GM20431 (cell line): ENCODE results near the gene PRICKLE3.
"Not testable (repeated sequence)": the region's sequence is repeated elsewhere in the genome, so short reads cannot be mapped to it uniquely, and the experiment has no call there.

Experiments
- in situ Hi-C: fragments of 300-500 bp; cut with MseI, MboI; formaldehyde crosslinking; loops from one replicate; pipeline ENCODE4 v1.15.0; 2020; ENCODE audit warnings: low sequenced_read_pairs; ENCODE audit not compliant: unreplicated experiment

The PRICKLE3 gene

DNA sequence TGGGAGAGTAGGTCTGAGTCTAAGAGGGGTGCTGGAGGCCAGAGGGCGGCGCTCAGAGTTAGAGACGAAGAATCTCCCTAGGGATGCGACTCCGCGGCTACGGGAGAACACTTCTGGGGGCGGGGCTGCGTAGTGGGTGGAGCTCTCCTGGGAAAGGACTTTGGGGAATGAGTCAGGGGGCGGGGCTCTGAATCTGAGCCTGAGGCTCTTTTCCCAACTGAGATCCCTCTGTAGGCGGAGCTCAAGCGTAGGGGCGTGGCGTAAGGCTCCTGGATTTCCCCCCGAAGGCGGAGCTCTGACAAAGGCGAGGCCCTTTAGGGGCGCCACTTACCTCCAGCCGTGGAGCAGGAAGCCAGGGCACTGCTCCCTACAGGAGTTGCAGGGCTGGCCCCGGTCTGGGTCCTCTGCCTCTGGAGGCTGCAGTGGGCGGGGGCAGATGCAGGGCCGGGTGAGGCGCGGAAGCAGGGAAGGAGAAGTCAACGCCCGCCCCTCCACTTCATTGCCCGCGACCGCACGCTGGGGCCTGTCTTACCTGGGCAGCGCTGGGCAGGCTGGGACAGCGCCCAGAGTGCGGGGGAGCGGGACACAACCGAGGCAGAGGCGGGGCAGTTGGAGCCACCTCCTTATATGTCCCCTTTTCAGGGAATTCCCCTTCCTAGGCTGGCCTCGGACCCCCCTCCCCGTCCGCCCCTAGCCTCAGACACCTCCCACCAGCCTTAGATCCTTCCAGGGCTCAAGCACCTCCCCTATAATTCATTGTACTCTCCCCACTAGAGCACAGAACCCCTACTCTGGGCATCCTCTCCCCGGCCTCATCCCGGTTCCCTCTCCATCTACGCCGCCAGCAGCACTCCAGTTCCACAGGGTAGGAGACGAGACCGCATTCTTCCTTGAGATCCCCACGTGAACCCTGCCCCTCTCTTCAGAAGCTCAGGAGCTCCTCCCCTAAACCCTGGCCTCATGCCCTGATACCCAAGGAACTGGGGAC lies 1.6 kb downstream of the PRICKLE3 start:
- in situ Hi-C loops = no loop called here

DNA sequence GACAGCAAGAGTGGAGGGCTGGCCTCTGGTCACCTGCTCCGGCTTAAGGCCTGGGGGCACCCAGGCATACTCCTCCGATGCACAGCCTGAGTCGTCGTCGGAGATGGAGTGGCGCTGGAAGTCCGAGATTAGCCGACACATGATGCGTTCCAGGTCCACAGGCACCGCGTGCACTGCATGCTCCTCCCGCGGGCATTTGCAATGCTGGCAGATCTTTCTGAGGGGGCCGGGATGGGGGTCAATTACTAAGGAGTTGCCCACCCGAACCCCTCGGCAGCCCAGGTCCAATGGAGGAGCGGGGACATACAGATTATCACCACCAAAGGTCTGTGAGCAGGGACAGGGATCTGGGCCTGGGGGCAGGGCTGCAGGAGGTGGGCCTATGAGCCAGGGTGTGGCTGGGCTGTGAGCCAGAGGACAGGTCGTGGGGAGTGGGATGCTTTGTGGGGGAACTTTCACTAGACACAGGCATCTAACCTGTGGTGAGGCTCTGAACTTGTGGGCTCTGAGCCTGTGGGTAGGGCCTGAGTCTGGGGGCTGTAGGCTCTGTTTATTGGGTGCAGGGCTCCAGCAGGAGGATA lies 2.4 kb downstream of the PRICKLE3 start:
- in situ Hi-C loops = no loop called here

DNA sequence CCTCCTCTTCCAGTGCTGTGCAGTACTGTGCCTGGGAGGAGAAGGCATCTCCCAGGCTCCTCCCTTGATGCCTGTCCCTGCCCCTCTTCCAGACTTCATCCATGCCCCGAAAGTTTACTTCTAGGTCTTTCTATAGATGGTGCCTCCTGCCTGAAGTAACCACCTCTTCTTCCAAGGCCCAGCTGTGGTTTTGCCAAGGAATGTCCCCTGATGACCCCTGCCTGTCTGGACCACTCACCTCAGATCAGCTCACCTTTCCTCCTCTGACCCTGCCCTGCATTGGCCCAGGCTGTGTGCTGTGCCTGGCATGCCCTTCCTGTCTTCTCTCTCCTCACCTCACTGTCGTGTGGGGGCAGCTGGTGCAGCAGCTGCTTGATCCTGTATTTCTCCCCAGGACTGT lies 6.8 kb downstream of the PRICKLE3 start:
- in situ Hi-C loops = no loop called here

GRCh38 chrX:49178537-49178936 lies 7.6 kb downstream of the PRICKLE3 start:
- in situ Hi-C loops = no loop called here

DNA sequence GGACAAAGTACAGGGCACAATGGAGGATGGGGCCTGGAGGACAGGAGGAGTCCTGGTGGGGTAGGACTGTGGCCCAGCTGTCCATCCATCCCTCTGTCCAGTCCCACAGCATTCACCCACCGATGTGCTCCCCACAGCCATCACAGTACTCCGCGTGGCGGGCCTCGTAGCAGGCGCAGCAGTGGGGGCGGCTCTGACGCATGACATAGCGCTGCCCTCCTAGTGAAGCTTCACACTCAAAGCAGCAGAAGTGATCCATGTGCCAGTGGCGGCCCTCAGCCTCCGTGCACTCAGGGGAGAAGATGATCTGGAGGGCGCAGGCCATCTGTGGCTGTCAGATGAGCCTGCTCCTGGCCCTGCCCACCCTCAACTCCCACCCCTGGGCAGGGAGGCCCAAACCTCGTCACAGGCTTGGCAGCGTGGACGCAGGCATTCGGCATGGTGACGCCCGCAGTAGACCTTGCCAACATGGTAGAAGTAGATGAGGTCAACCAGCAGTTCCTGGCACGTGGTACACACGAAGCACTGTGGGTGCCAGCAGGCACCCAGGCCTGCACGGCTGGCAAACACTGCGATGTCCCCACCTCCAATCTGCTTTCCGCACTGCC lies 8.2 kb downstream of the PRICKLE3 start:
- in situ Hi-C loops = no loop called here

- in situ Hi-C loops = no loop called here
Measured at GRCh38 chrX:49177338-49177833, 8.8 kb downstream of the PRICKLE3 start.

DNA sequence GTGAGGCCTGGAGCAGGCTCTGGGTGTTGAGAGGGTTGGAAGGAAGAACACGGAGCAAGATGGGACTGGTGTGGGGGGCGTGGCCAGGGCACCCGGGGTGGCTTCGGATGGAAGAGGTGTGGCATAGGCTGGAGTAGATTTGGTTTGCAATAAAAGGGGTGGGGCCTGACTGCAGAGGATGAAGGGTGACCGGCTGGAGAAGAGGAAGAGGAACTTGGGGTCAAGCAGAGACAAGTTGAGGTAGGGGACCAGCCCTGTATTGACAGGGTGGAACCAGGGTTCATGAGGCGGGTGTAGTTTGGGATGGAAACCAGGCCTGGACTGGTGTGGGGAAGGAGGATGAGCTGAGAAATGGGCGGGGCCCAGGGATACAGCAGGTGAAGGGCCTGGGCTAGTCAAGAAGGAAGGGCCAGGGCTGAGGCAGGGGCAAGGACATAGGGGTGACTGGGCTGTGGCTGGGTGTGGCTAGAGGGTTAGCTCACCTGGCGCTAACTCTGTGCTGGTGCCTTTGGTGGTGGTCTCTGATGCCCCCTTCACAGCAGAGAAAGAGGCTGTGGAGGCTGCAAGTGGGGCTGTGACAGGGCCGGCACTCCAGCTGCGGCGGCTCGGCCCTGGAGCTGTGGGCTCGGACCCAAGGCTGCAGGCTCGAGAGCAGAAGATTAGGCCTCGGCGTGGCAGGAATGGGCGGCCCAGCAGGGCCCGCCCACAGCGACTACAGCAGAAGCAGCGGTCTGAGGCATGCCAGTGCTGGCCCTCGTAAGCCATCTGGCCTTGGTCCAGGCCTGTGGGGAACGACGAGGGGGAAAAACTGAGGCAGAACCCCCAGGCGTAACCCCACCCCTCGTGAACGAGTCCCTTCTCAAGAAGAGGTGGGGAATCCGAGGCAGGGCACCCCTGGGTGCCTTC lies 9.5 kb downstream of the PRICKLE3 start:
- in situ Hi-C loops = no loop called here

- in situ Hi-C loops = no loop called here
Measured at GRCh38 chrX:49175435-49176274, 10.5 kb downstream of the PRICKLE3 start.

DNA sequence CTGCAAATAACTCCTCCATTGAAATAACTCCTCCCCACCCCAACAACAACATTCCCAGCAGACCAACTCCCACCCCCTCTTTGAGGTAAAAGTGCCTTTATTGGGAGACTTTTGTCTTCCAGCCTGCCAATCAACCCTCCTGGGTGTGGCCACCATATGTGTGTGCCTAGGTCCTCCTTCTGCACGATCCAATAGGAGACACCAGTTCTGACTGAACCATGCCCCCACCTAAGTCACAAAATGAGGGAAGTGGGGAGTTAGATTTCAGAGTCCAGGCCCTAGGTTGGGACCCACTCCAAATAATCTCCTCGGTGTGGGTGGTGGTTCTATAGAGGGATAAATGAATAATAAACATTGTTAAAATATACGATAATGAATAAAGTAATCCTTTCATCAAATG lies 11.4 kb downstream of the PRICKLE3 start:
- in situ Hi-C loops = no loop called here

DNA sequence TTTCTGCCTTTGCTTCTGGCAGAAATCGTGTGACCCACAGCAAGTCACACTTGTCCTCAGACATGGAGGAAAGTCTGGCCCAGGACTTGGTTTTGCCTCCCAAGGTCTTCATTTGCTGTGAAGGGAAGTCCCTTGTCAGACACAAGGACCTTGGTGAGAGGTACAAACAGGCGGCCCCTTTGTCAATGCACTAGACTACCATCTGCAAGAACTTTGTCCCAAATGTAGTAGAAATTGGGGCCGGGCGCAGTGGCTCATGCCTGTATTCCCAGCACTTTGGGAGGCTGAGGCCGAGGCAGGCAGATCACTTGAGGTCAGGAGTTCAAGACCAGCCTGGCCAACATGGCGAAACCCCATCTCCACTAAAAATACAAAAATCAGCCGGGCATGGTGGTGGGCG lies 12.6 kb downstream of the PRICKLE3 start:
- in situ Hi-C loops = not testable (repeated sequence)

DNA sequence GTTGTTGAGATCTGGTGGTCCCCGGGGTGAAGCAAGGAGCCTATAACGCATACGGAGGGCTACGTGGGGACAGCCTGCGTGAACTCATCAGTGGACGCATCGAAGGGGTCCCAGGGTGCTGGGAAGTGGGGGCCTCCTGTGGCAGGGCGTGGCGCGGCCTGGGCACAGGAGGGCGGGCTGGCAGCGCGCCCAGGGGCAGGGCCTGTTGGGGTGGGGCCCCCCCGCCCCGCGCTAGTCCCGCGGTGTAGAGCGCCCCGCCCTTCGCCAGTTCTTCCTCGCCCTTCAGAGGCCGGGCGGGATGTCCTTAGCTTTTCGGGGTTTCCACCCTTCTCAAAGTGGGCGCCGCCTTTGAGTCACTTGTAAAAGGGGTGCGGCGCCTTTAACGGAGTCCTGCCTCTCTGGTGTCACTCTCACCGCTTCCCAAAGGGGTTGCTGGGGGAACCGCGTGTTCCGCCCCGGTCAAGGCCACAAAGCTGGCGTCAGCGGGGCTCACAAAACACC lies 13.8 kb downstream of the PRICKLE3 start:
- in situ Hi-C loops = no loop called here

DNA sequence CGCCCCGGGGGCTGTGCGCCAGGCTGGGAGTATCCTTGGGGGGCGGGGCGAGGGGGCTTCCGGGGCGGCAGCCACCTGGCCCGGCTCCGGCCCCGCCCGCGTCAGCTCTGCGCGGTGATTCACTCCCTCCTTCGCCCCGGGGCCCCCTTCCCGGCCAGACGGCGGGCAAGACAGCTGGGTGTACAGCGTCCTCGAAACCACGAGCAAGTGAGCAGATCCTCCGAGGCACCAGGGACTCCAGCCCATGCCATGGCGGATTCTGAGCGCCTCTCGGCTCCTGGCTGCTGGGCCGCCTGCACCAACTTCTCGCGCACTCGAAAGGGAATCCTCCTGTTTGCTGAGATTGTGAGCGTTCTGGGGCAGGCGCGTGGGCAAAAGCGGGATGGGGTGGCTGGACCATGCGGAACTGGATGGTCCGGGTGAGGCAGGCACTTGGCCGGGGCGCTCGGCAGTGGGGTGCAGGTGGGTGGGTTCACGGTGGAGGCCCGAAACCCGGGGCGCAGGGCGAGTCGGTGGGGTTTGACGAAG lies 14.4 kb downstream of the PRICKLE3 start, which contains the start of gene PLP2:
Gene PLP2 (plus strand): TSS at position 147 of the 528 bp plus-strand sequence. CDS start 103 bp downstream, at position 250.
- in situ Hi-C loops = no loop called here

- in situ Hi-C loops = no loop called here
Measured at GRCh38 chrX:49167740-49168108, 18.4 kb downstream of the PRICKLE3 start.

GRCh38 chrX:49166914-49167739 lies 19.0 kb downstream of the PRICKLE3 start:
- in situ Hi-C loops = no loop called here

GRCh38 chrX:49165901-49166881 lies 20.0 kb downstream of the PRICKLE3 start:
- in situ Hi-C loops = no loop called here

DNA sequence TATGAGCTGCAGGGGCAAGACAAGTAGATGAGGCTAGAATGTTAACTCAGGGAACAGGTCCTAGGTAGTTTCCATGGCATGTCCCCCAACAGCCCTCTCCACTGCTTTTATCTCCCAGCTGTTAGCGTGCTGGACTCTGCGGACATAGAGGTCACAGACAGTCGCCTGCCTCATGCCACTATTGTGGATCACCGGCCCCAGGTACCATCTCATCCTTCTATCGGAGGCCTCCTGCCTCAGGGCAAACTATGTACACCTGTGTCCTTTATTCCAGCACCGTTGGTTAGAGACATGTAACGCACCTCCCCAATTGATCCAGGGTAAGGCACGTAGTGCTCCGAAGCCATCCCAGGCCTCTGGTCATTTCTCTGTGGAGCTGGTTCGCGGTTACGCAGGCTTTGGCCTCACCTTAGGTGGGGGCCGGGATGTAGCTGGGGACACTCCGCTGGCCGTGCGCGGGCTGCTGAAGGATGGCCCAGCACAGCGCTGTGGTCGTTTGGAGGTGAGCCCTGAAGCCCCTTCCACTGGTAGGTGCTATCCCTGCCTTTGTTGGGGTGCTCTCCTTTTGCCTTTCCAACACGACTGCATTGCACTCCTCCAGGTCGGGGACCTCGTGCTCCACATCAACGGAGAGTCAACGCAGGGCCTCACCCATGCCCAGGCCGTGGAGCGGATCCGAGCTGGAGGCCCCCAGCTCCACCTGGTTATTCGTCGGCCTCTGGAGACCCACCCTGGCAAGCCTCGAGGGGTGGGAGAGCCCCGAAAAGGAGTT lies 21.4 kb downstream of the PRICKLE3 start:
- in situ Hi-C loops = no loop called here
